Type B pancreatic cell (in vitro differentiated cells): ENCODE measurements around the gene SETX. TPM values are rescaled to one million over a fixed set of nuclear protein-coding genes. Genes with fewer than 3 reads are reported as not detected.

ENCODE experiments used
- DNase-seq: peaks from one replicate; pipeline ENCODE4 v3.0.0; 2021; ENCODE audit warnings: mixed read lengths; ENCODE audit not compliant: unreplicated experiment; ENCODE audit errors: extremely low spot score
- H3K27ac Mint-ChIP-seq: 2 replicates; pipeline ENCODE4 v1.8.0; 2021; ENCODE audit warnings: mild to moderate bottlenecking, mixed read lengths
- H3K27me3 Mint-ChIP-seq: 2 replicates; pipeline ENCODE4 v1.8.0; 2021; ENCODE audit warnings: mixed read lengths
- H3K36me3 Mint-ChIP-seq: 2 replicates; pipeline ENCODE4 v1.8.0; 2021; ENCODE audit warnings: mixed read lengths
- H3K4me1 Mint-ChIP-seq: one replicate; pipeline ENCODE4 v1.8.0; 2021; ENCODE audit warnings: mixed read lengths; ENCODE audit not compliant: unreplicated experiment
- H3K4me3 Mint-ChIP-seq: 2 replicates; pipeline ENCODE4 v1.8.0; 2021; ENCODE audit warnings: mild to moderate bottlenecking, mixed read lengths
- H3K9me3 Mint-ChIP-seq: 2 replicates; pipeline ENCODE4 v1.8.0; 2021; ENCODE audit warnings: mixed read lengths
- CTCF ChIP-seq: fragments of 200-600 bp; sonication (generic); conservative IDR thresholded peaks from 2 replicates; pipeline ENCODE4 v1.5.0; 2021; ENCODE audit warnings: antibody characterized with exemption, mild to moderate bottlenecking
- total RNA-seq: library from RNA; stranded (reverse); gene quantifications from 2 replicates; pipeline ENCODE4 v1.2.1, GENCODE V29; 2021; ENCODE audit warnings: low replicate concordance

Gene SETX
- total RNA-seq, 1 donor from 2014 or later = 43.3 TPM

DNA sequence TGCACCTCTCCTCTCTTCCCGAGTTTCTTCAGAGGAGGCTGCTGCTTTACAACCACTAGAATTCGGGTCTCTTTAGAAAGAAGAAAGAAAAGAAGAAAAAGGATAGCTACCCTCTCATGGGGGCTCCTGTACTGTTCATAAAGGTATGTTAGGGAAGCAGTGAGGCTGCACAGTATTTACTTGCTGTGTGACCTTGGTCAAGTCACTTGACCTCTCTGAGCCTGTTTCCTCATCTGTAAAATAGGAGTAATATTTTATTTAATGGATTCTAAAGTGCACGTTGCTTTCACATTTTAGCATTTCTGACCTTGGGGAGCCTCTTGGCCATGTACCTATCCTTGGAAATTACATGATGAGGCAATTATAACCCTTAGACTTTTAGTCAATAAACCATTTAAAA lies 88.8 kb downstream of the SETX start:
- no peak overlapping the region for H3K27ac Mint-ChIP-seq
- H3K36me3 Mint-ChIP-seq = peaks cover 19% of the 10 kb centered on the region
- no peaks in the 10 kb centered on the region for H3K4me1 Mint-ChIP-seq
- H3K27me3 Mint-ChIP-seq = no peaks in the 10 kb centered on the region
- TF ChIP-seq CTCF = no peak
- peak; percentile 10 for DNase-seq
- H3K4me3 Mint-ChIP-seq = no peak overlapping the region
- H3K9me3 Mint-ChIP-seq = no peaks in the 10 kb centered on the region

GRCh38 chr9:132260846-132261245 lies 93.9 kb downstream of the SETX start:
- TF ChIP-seq CTCF = no peak

GRCh38 chr9:132250324-132251262 lies 104.2 kb downstream of the SETX start:
- H3K36me3 Mint-ChIP-seq = no peaks in the 10 kb centered on the region
- no peaks in the 10 kb centered on the region for H3K9me3 Mint-ChIP-seq
- no peak overlapping the region for H3K4me3 Mint-ChIP-seq
- DNase-seq = no peak
- H3K4me1 Mint-ChIP-seq = peaks cover 8% of the 10 kb centered on the region
- H3K27me3 Mint-ChIP-seq = no peaks in the 10 kb centered on the region
- no peak overlapping the region for H3K27ac Mint-ChIP-seq
- TF ChIP-seq CTCF = no peak

More at GRCh38 chr9:132260846-132261245, 93.9 kb downstream of the SETX start:
- no peaks in the 10 kb centered on the region for H3K9me3 Mint-ChIP-seq
- H3K36me3 Mint-ChIP-seq = peaks cover 7% of the 10 kb centered on the region
- peak; percentile 8 for DNase-seq
- no peaks in the 10 kb centered on the region for H3K4me1 Mint-ChIP-seq
- H3K4me3 Mint-ChIP-seq = no peak overlapping the region
- no peak overlapping the region for H3K27ac Mint-ChIP-seq
- no peaks in the 10 kb centered on the region for H3K27me3 Mint-ChIP-seq

- H3K4me3 Mint-ChIP-seq = no peak overlapping the region
- H3K27ac Mint-ChIP-seq = no peak overlapping the region
- TF ChIP-seq CTCF = no peak
- DNase-seq = no peak
- H3K4me1 Mint-ChIP-seq = peaks cover 8% of the 10 kb centered on the region
- no peaks in the 10 kb centered on the region for H3K9me3 Mint-ChIP-seq
- no peaks in the 10 kb centered on the region for H3K36me3 Mint-ChIP-seq
- no peaks in the 10 kb centered on the region for H3K27me3 Mint-ChIP-seq
Measured at GRCh38 chr9:132249690-132250089, 105.1 kb downstream of the SETX start.

DNA sequence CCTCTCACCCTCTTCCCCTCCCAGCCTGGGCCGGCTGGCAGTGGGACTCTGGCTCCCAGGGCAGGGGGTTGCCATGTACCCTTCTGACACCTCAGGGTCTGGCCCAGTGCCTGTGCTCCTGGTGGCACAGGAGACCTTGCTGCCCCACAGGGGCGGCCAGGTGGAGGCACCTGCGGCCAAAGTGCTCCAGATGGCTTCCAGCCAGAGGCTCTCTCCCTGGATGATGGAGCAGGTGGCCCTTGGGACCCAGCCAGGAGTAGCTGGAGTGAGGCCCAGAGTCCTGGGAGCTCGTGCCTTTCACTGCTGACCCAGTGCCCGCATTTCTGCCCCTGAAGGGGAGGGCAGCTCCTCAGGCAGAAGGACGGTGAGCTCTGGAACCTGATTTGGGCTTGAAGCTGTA lies 105.7 kb downstream of the SETX start:
- Mint-ChIP-seq H3K4me3 (no peak overlapping the region), H3K27me3 (peaks cover 5% of the 10 kb centered on the region), H3K9me3 (no peaks in the 10 kb centered on the region), H3K36me3 (no peaks in the 10 kb centered on the region), H3K27ac (no peak overlapping the region), H3K4me1 (peaks cover 14% of the 10 kb centered on the region)
- no peak for TF ChIP-seq CTCF
- no peak for DNase-seq
